T-cell (primary cell): Measurements from ENCODE around the gene NBPF15. TPM values are rescaled to one million over a fixed set of nuclear protein-coding genes. Genes with fewer than 3 reads are reported as not detected.
"Not testable (repeated sequence)": the region's sequence is repeated elsewhere in the genome, so short reads cannot be mapped to it uniquely, and the experiment has no call there.

Source experiments
- ATAC-seq, 4 experiments: fragments of 200-7000 bp in 3 of 4; fragments of 150-1000 bp in 1 of 4; cut with Tn5 transposase; replicated peaks in 1 of 4; 1 replicate in 3 of 4; 2 replicates in 1 of 4; pipeline ENCODE4 v1.10.0; 2021; ENCODE audit warnings: moderate library complexity in 3 of 4, mild to moderate bottlenecking in 2 of 4, moderate number of reproducible peaks in 1 of 4
- CTCF ChIA-PET, 2 donors: fragments of 300-600 bp; sonication (Branson Sonifier 250); formaldehyde crosslinking; loops; one replicate each; lab custom pipeline; 2022; ENCODE audit warnings: antibody characterized with exemption in 2 of 2; lab: Charles Lee
- POLR2A ChIA-PET, 2 donors: fragments of 300-600 bp; sonication (Branson Sonifier 250); formaldehyde crosslinking; loops; one replicate each; lab custom pipeline; 2022; ENCODE audit warnings: antibody characterized with exemption in 2 of 2; lab: Charles Lee
- DNase-seq, 35 experiments: peaks; one replicate each; pipeline versions ENCODE4 v3.0.0 to v3.0.0-alpha.2; 2013 to 2023
- H3K27ac ChIP-seq: one replicate; pipeline ENCODE4 v1.5.1; 2013; ENCODE audit warnings: low read length
- H3K27me3 ChIP-seq, 2 experiments: replicated peaks in 1 of 2; 1 replicate in 1 of 2; 2 replicates in 1 of 2; pipeline versions ENCODE4 v1.6.1 to v1.7.0; 2013; ENCODE audit warnings: low read length in 1 of 2, mixed read lengths in 1 of 2; ENCODE audit not compliant: control insufficient read depth in 2 of 2, insufficient read depth in 2 of 2; ENCODE audit errors: extremely low read depth in 1 of 2
- H3K36me3 ChIP-seq, 2 donors: 1 replicate in 1 of 2; 2 replicates in 1 of 2; pipeline versions ENCODE4 v1.6.1 to v1.7.0; 2013; ENCODE audit warnings: low read length in 1 of 2; ENCODE audit not compliant: control insufficient read depth in 2 of 2, insufficient read depth in 1 of 2; ENCODE audit errors: extremely low read depth in 1 of 2
- H3K4me1 ChIP-seq, 2 experiments: 1 replicate in 1 of 2; 2 replicates in 1 of 2; pipeline versions ENCODE4 v1.6.1 to v1.7.0; 2013; ENCODE audit warnings: low read length in 2 of 2, mixed read lengths in 1 of 2; ENCODE audit not compliant: insufficient read depth in 2 of 2, control insufficient read depth in 1 of 2; ENCODE audit errors: extremely low read depth in 1 of 2
- H3K4me3 ChIP-seq, 2 donors: 1 replicate in 1 of 2; 2 replicates in 1 of 2; pipeline versions ENCODE4 v1.5.1 to v1.7.0; 2013; ENCODE audit warnings: mild to moderate bottlenecking in 2 of 2, low read length in 1 of 2, moderate library complexity in 1 of 2; ENCODE audit not compliant: control insufficient read depth in 1 of 2; ENCODE audit errors: extremely low read depth in 1 of 2
- H3K9me3 ChIP-seq: 2 replicates; pipeline ENCODE4 v1.7.0; 2013
- H3K27ac Mint-ChIP-seq, 2 donors: one replicate each; pipeline ENCODE4 v1.8.0; 2020 to 2021; ENCODE audit warnings: mild to moderate bottlenecking in 2 of 2, mixed read lengths in 2 of 2
- H3K27me3 Mint-ChIP-seq, 2 donors: one replicate each; pipeline ENCODE4 v1.8.0; 2021 to 2022; ENCODE audit warnings: mixed read lengths in 2 of 2
- H3K36me3 Mint-ChIP-seq: one replicate; pipeline ENCODE4 v1.8.0; 2021; ENCODE audit warnings: mixed read lengths
- H3K4me1 Mint-ChIP-seq, 3 donors: one replicate each; pipeline ENCODE4 v1.8.0; 2020 to 2022; ENCODE audit warnings: mixed read lengths in 3 of 3, mild to moderate bottlenecking in 1 of 3
- H3K4me3 Mint-ChIP-seq, 3 donors: one replicate each; pipeline ENCODE4 v1.8.0; 2020 to 2022; ENCODE audit warnings: mild to moderate bottlenecking in 3 of 3, mixed read lengths in 3 of 3, moderate library complexity in 3 of 3
- H3K9me3 Mint-ChIP-seq, 3 donors: one replicate each; pipeline ENCODE4 v1.8.0; 2020 to 2022; ENCODE audit warnings: mixed read lengths in 3 of 3
- WGBS: methylation state at CpG from one replicate; pipeline ENCODE4 v1.1.5; 2013; ENCODE audit warnings: missing lambda C conversion rate; ENCODE audit not compliant: insufficient coverage; 5-methylcytosine and 5-hydroxymethylcytosine counted together
- total RNA-seq, 35 experiments: library from RNA in 6 of 35; stranded (reverse) in 6 of 35; fragments of 120-200 nt in 1 of 35; gene quantifications; one replicate each; pipeline versions ENCODE4 v1.2.1 to v1.2.4 and lab custom pipeline; 2013 to 2026

Gene NBPF15
- total RNA-seq, 5 donors from 2014 or later (not counting 1 experiment from before 2014, with no cell fraction given) = 84.7 to 178 (median 149) TPM

DNA sequence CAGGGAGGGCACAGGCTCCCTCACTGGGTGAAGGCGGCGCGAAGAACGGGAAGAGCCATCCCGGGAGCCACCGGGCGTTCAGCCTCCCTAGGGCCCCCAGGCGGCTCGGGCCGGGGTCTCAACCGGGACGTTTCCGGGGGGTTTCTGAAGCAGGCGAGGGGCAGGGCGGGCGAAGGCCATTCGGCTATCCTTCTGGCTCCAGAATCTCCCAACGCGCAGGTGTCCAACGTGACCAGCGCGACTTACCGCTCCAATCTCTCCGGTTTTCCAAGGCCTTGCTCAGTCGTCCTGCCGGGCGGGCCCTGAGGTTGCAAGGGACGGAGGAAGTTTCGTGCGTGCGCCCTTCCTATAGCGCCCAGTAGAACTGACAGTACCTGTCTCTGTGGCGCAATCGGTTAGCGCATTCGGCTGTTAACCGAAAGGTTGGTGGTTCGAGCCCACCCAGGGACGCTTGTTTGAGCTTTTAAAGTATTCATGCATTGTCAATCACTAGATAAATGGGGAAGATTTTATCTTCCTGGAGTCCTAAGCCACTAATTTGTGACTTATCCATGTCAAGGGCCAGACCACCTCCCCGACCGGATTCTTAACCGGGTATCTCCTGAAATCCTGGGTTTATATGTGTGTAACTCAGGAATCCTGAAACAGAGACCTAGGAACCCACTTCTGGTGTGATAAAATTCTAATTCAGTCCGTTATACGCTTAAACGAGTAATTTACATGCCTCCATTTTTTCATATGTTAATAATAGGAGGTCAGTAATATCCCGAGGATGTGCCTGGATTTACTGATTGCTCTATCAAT lies 42.4 kb downstream of the NBPF15 start:
- H3K36me3 ChIP-seq, H3K4me1 ChIP-seq, CTCF ChIA-PET, ATAC-seq, H3K27me3 Mint-ChIP-seq, H3K4me1 Mint-ChIP-seq, H3K9me3 Mint-ChIP-seq, H3K9me3 ChIP-seq, POLR2A ChIA-PET, H3K27me3 ChIP-seq: not testable (repeated sequence)
- peak overlapping the region; percentile 41 for H3K27ac ChIP-seq
- Mint-ChIP-seq H3K27ac (peak overlapping the region; percentile 80 to 93), H3K36me3 (peaks cover 13% of the 10 kb centered on the region), H3K4me3 (peak overlapping the region; percentile 74 to 88 (median 78))
- peak overlapping the region in 1 of 2 donors; percentile 64 for H3K4me3 ChIP-seq
- DNase-seq = peak; percentile 24 to 69 (median 47)
- WGBS = 1% methylated on average over 20 of the region's 46 CpGs

DNA sequence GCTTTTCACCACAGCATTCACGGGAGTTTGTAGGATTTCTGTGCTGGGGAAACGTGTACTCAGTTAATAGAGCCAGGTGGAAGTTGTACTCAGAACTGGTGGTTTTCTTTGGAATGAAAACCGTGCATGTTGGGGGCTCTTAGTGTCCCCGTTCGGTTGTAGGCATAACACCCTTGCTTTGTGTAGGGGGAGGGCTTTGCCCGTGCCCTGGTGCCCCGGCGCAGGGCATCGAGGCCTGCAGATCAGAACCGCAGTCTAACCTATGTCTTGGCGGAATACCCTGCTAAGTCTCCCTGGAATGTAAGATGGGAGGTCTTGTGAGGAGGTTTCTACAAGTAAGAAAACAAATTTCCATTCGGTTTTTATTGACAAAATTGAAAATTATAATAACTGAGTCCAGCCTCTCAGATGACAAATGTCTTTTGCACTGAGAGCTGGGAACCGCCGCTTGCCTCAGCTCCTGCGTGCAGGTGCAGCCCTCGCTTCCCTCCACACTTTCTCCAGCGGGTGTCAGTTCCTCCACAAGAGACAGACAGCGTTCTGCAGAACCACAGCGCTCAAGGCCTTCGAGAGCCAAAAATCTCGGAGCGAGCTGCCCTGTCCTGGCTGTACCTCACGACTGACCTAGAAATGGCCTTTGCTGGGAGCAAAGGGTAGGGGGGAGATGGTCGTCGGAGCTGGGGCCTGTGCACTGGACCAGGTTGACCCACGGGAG lies 47.9 kb downstream of the NBPF15 start:
- peak; percentile 22 to 41 (median 37) for ATAC-seq
- H3K36me3 ChIP-seq, POLR2A ChIA-PET, H3K4me1 ChIP-seq, H3K36me3 Mint-ChIP-seq, H3K27me3 ChIP-seq, H3K9me3 Mint-ChIP-seq, H3K9me3 ChIP-seq, H3K27me3 Mint-ChIP-seq, CTCF ChIA-PET: not testable (repeated sequence)
- Mint-ChIP-seq H3K27ac (peak overlapping the region; percentile 91 to 97), H3K4me1 (peaks cover 4 to 18% (median 5%) of the 10 kb centered on the region in 3 donors), H3K4me3 (peak overlapping the region; percentile 86 to 97 (median 88))
- no CpG with 5 or more reads among the region's 26 CpGs for WGBS
- Histone ChIP-seq H3K27ac (peak overlapping the region; percentile 72), H3K4me3 (peak overlapping the region in 1 of 2 donors; percentile 58)
- peak in 3 of 35 experiments; percentile 0 to 23 (median 1) for DNase-seq

DNA sequence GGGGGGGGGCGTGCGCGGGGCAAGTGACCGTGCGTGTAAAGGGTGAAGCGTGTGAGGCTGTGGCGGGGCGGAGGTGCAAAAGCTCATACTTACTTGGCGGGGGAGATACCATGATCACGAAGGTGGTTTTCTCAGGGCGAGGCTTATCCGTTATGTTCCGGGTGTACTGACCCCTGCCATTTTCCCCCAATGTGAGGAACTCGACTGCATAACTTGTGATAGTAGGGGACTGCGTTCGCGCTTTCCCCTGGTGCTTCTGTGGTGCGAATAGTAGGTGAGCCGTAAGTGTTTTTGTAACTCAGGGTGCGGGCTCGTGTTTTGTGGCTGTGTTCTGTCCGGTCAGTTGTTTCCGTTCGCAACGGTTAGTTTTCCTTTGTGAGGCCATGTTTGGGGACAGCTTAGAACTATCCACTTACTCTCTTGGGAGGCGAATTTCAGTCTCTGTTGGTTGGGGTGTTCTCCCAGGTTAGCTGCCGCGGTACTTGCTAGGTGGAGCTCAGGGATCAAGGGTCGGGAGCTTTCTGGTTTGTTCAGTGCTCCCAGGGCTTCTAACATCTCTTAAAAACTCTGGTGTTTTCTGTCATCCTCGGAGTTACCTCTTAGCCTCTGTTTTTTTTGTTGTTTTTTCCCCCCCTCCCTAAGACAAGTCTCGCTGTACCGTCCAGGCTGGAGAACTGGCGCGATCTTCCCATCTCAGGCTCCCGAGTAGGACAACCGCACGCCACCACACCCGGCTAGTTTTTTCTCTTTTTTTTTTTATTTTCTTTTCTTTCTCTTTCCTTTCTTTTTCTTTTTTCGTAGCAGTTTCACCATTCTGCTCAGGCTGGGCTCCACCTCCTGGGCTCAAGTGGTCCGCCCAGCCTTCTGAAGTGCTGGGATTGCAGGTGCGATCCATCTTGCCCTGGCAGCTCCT lies 48.7 kb downstream of the NBPF15 start:
- H3K4me1 Mint-ChIP-seq = peaks cover 4 to 18% (median 5%) of the 10 kb centered on the region in 3 donors
- H3K36me3 Mint-ChIP-seq, H3K4me1 ChIP-seq, H3K27me3 Mint-ChIP-seq, H3K9me3 Mint-ChIP-seq, H3K9me3 ChIP-seq, CTCF ChIA-PET, H3K27me3 ChIP-seq, H3K36me3 ChIP-seq: not testable (repeated sequence)
- H3K27ac ChIP-seq = peak overlapping the region; percentile 72
- ATAC-seq = peak; percentile 76 to 84 (median 78)
- peak; percentile 62 to 95 (median 85) for DNase-seq
- WGBS = 0% methylated on average over 4 of the region's 41 CpGs
- peak overlapping the region; percentile 58 to 66 for H3K4me3 ChIP-seq
- H3K4me3 Mint-ChIP-seq = peak overlapping the region; percentile 86 to 97 (median 88)
- POLR2A ChIA-PET = interaction anchor here (0.5 to 0.7 kb wide), 3 partner anchors 133 to 1559 kb away, joined by 5 to 6 read pairs (median 5); no protein-coding TSS in a partner anchor
- H3K27ac Mint-ChIP-seq = peak overlapping the region; percentile 91 to 97

DNA sequence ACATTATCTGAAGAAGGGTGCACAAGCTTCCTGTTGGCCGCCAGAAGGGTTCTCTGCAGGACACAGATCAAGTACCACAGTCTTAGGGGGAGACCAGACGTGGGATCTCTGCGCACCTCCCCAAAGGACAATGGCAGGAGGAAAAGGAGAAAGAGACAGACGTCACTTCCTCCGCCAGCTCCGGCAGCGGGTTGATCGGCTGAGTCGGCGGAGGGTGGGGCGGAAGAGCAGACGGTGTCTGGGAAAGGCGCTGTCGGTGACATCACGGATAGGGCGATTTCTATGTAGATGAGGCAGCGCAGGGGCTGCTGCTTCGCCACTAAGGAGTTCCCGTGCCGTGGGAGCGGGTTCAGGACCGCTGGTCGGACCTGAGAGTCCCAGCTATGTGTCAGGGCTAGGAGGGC lies 49.4 kb downstream of the NBPF15 start:
- H3K36me3 ChIP-seq, H3K9me3 Mint-ChIP-seq, H3K4me1 ChIP-seq, H3K27me3 ChIP-seq, H3K9me3 ChIP-seq, H3K36me3 Mint-ChIP-seq, H3K27me3 Mint-ChIP-seq, CTCF ChIA-PET: not testable (repeated sequence)
- POLR2A ChIA-PET = interaction anchor here (0.5 to 0.7 kb wide), 3 partner anchors 134 to 1560 kb away, joined by 5 to 6 read pairs (median 5); no protein-coding TSS in a partner anchor
- DNase-seq = peak; percentile 48 to 91 (median 77)
- Mint-ChIP-seq H3K4me1 (peaks cover 4 to 18% (median 5%) of the 10 kb centered on the region in 3 donors), H3K27ac (peak overlapping the region; percentile 91 to 97), H3K4me3 (peak overlapping the region; percentile 86 to 97 (median 88))
- H3K4me3 ChIP-seq = peak overlapping the region; percentile 32 to 58
- peak overlapping the region; percentile 74 for H3K27ac ChIP-seq
- peak; percentile 60 to 74 (median 70) for ATAC-seq
- WGBS = no CpG with 5 or more reads among the region's 23 CpGs

DNA sequence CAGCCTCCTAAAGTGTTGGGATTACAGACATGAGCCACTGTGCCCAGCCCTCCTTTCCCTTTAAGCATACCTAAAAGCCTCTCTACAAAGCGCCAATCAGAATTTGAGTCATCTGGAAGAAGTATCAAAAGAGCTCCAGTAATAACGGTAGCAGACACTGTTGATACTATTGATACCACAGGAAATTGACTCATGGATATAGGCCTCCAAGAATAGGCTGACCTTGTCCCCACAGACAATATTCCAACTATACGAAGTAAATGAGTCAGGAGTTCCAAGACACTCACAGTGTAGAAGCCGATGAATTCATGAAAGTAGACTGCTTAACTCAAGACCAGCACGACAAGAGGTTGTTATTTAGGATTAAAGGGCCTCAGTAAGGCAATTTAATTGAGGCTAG lies 58.7 kb downstream of the NBPF15 start:
- H3K27me3 Mint-ChIP-seq, H3K4me1 Mint-ChIP-seq, H3K27ac ChIP-seq, H3K36me3 Mint-ChIP-seq, CTCF ChIA-PET, POLR2A ChIA-PET, H3K4me3 Mint-ChIP-seq, H3K27ac Mint-ChIP-seq, H3K4me1 ChIP-seq, DNase-seq, ATAC-seq, H3K9me3 Mint-ChIP-seq, H3K36me3 ChIP-seq, H3K4me3 ChIP-seq, H3K9me3 ChIP-seq, H3K27me3 ChIP-seq: not testable (repeated sequence)
- no CpG with 5 or more reads among the region's 5 CpGs for WGBS

DNA sequence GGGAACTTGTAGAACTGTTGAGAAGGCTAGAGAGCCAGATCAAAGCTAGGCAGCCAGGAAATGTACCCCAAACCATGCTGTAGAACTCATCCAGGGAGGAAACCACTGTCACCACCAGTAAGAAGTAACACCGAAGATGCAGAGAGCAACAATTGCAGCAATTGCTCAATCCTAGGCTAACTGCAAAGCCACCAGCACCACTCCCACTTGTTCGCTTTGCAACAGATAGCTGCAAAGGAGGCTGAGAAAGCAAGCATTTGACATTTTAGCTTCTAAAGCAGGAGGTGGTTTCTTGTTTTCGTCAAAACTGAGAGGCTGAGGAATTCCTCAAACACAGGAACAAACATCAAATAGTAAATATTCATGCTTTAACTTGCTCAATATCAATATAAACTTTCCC lies 89.8 kb downstream of the NBPF15 start:
- H3K4me1 Mint-ChIP-seq, H3K9me3 Mint-ChIP-seq, H3K27me3 ChIP-seq, H3K9me3 ChIP-seq, H3K27ac ChIP-seq, H3K36me3 Mint-ChIP-seq, CTCF ChIA-PET, DNase-seq, H3K4me3 Mint-ChIP-seq, POLR2A ChIA-PET, H3K36me3 ChIP-seq, H3K4me3 ChIP-seq, H3K4me1 ChIP-seq, H3K27me3 Mint-ChIP-seq, H3K27ac Mint-ChIP-seq: not testable (repeated sequence)
- peak in 2 of 4 experiments; percentile 36 to 39 for ATAC-seq
- no CpG with 5 or more reads among the region's 3 CpGs for WGBS
